GM23248 (cell line): ENCODE data around the gene ERC1. TPM values are rescaled to one million over a fixed set of nuclear protein-coding genes. Genes with fewer than 3 reads are reported as not detected.
A peak's percentile ranks its signal among the peaks of the same experiment; 100 is the strongest.

Experiments used
- DNase-seq: peaks from one replicate; pipeline ENCODE4 v3.0.0-alpha.2; 2015
- H2AFZ ChIP-seq: fragments of 200-600 bp; sonication (generic); 2 replicates; pipeline ENCODE4 v1.6.1; 2016; ENCODE audit warnings: antibody characterized with exemption
- H3F3A ChIP-seq: fragments of 200-600 bp; sonication (generic); 2 replicates; pipeline ENCODE4 v1.6.1; 2016; ENCODE audit warnings: mild to moderate bottlenecking, antibody characterized with exemption, mixed run types; ENCODE audit not compliant: insufficient read depth
- H3K27ac ChIP-seq: fragments of 200-600 bp; sonication (generic); 2 replicates; pipeline ENCODE4 v1.5.1; 2016; ENCODE audit warnings: mild to moderate bottlenecking
- H3K27me3 ChIP-seq: fragments of 200-600 bp; sonication (generic); replicated peaks from 2 replicates; pipeline ENCODE4 v1.6.1; 2016; ENCODE audit warnings: mild to moderate bottlenecking; ENCODE audit not compliant: insufficient read depth
- H3K36me3 ChIP-seq: fragments of 200-600 bp; sonication (generic); 2 replicates; pipeline ENCODE4 v1.6.1; 2016; ENCODE audit warnings: low read depth, mild to moderate bottlenecking
- H3K4me1 ChIP-seq: fragments of 200-600 bp; sonication (generic); 2 replicates; pipeline ENCODE4 v1.6.1; 2016; ENCODE audit warnings: mild to moderate bottlenecking; ENCODE audit not compliant: insufficient read depth
- H3K4me2 ChIP-seq: fragments of 200-600 bp; sonication (generic); one replicate; pipeline ENCODE4 v1.6.1; 2016; ENCODE audit warnings: mild to moderate bottlenecking; ENCODE audit not compliant: unreplicated experiment
- H3K4me3 ChIP-seq: fragments of 200-600 bp; sonication (generic); 2 replicates; pipeline ENCODE4 v1.5.1; 2016; ENCODE audit warnings: mild to moderate bottlenecking
- H3K79me2 ChIP-seq: fragments of 200-600 bp; sonication (generic); 2 replicates; pipeline ENCODE4 v1.6.1; 2016; ENCODE audit warnings: mild to moderate bottlenecking; ENCODE audit not compliant: insufficient read depth
- H3K9ac ChIP-seq: fragments of 200-600 bp; sonication (generic); 2 replicates; pipeline ENCODE4 v1.6.1; 2016; ENCODE audit warnings: mild to moderate bottlenecking
- H3K9me2 ChIP-seq: fragments of 200-600 bp; sonication (generic); 2 replicates; pipeline ENCODE4 v1.6.1; 2016; ENCODE audit warnings: mixed run types, mild to moderate bottlenecking, moderate library complexity; ENCODE audit not compliant: insufficient read depth
- H3K9me3 ChIP-seq: fragments of 200-600 bp; sonication (generic); one replicate; pipeline ENCODE4 v1.6.1; 2017; ENCODE audit warnings: low read depth
- H4K20me1 ChIP-seq: fragments of 200-600 bp; sonication (generic); 2 replicates; pipeline ENCODE4 v1.6.0; 2016; ENCODE audit not compliant: insufficient read depth
- EZH2 ChIP-seq: fragments of 200-600 bp; sonication (generic); IDR thresholded peaks from 2 replicates; pipeline ENCODE4 v1.6.1; 2018; ENCODE audit warnings: antibody characterized with exemption, mild to moderate bottlenecking; ENCODE audit not compliant: insufficient read depth, poor library complexity, severe bottlenecking
- EZH2phosphoT487 ChIP-seq: fragments of 200-600 bp; sonication (generic); IDR thresholded peaks from 2 replicates; pipeline ENCODE4 v1.6.1; 2018; ENCODE audit warnings: antibody characterized with exemption, moderate library complexity, mild to moderate bottlenecking, low read depth; ENCODE audit not compliant: insufficient read depth
- WGBS, 2 experiments: methylation state at CpG; one replicate each; pipeline ENCODE4 v1.1.6; 2015 to 2017; ENCODE audit warnings: low lambda C conversion rate in 2 of 2, low coverage in 1 of 2; ENCODE audit errors: missing lambda C conversion rate in 2 of 2; 5-methylcytosine and 5-hydroxymethylcytosine counted together
- in situ Hi-C: fragments of 300-500 bp; cut with MboI; formaldehyde crosslinking; loops from 2 replicates; pipeline ENCODE4 v1.15.0; 2020
- polyA plus RNA-seq: library from polyadenylated mRNA; unstranded; fragments of >200 nt; fragmentation: Nextera tagmentation; extraction: Ambion mirVana; gene quantifications from 2 replicates; pipeline ENCODE4 v1.2.1, GENCODE V29; 2016
- total RNA-seq: library from RNA; depleted of rRNA; stranded (reverse); fragments of >200 nt; shearing (Covaris generic); gene quantifications from 2 replicates; pipeline ENCODE4 v1.2.3, GENCODE V29; 2014

Gene ERC1
- total and polyA plus RNA-seq, 2 experiments from 2014 or later: 21.5 to 23.3 TPM

- no peaks in the 10 kb centered on the region for H3K9me3 ChIP-seq
- no peaks in the 10 kb centered on the region for H3K4me1 ChIP-seq
- no peak overlapping the region for H3K9ac ChIP-seq
- H3K79me2 ChIP-seq: peaks cover 86% of the 10 kb centered on the region
- no peak overlapping the region for H2AFZ ChIP-seq
- no peaks in the 10 kb centered on the region; the same call in 1 of the 2 replicates for H4K20me1 ChIP-seq
- peak; percentile 18 for DNase-seq
- in situ Hi-C loops: no loop called here
- H3F3A ChIP-seq: no peaks in the 10 kb centered on the region
- H3K27ac ChIP-seq: no peak overlapping the region
- 97 to 98% methylated on average over 3 of the region's 3 CpGs for WGBS, 2 experiments
- no peaks in the 10 kb centered on the region for H3K9me2 ChIP-seq
- H3K4me2 ChIP-seq: no peak overlapping the region
- no peak overlapping the region for H3K4me3 ChIP-seq
- H3K27me3 ChIP-seq: no peaks in the 10 kb centered on the region
- H3K36me3 ChIP-seq: no peaks in the 10 kb centered on the region
- TF ChIP-seq EZH2phosphoT487 (no peak), EZH2 (no peak)
Measured at GRCh38 chr12:1103632-1104031, 112.6 kb downstream of the ERC1 start.

GRCh38 chr12:1104088-1104800 is 113.2 kb downstream of the ERC1 start:
- Histone ChIP-seq H4K20me1 (no peaks in the 10 kb centered on the region; the same call in 1 of the 2 replicates), H3K36me3 (no peaks in the 10 kb centered on the region), H2AFZ (no peak overlapping the region), H3F3A (no peaks in the 10 kb centered on the region), H3K27me3 (no peaks in the 10 kb centered on the region), H3K9me2 (no peaks in the 10 kb centered on the region), H3K4me2 (no peak overlapping the region), H3K4me3 (no peak overlapping the region), H3K27ac (no peak overlapping the region), H3K9ac (no peak overlapping the region), H3K4me1 (no peaks in the 10 kb centered on the region), H3K79me2 (peaks cover 86% of the 10 kb centered on the region), H3K9me3 (no peaks in the 10 kb centered on the region)
- no peak for TF ChIP-seq EZH2
- TF ChIP-seq EZH2phosphoT487: no peak
- DNase-seq: no peak
- WGBS, 2 experiments: 94 to 95% methylated on average over 8 of the region's 8 CpGs
- in situ Hi-C loops: no loop called here

DNA sequence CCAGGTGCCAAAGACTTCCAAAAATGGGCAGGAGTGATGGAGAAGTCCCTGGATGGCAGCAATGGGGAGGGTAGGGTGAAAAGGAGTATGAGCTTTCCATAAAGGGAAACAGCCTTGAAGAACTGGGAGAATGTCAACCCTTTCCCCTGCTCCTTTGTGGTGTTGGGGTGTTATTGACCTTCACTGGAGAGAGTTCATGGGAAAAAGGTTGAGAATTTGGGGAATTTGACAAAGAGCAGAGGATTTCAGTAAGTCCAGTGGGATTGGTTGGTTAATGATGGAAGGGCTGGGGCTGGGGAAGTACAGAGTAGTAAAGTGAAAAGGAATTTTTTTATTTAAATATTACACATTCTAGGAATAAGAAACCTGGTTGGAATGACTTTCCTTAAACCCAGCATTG is 116.6 kb downstream of the ERC1 start:
- Histone ChIP-seq H3K36me3 (no peaks in the 10 kb centered on the region), H3K4me3 (no peak overlapping the region), H3K4me2 (no peak overlapping the region), H3K9me2 (no peaks in the 10 kb centered on the region), H2AFZ (no peak overlapping the region), H3K9me3 (no peaks in the 10 kb centered on the region), H3F3A (no peaks in the 10 kb centered on the region), H3K27ac (no peak overlapping the region), H4K20me1 (no peaks in the 10 kb centered on the region; the same call in 1 of the 2 replicates), H3K79me2 (peaks cover 66% of the 10 kb centered on the region), H3K27me3 (no peaks in the 10 kb centered on the region), H3K9ac (no peak overlapping the region), H3K4me1 (no peaks in the 10 kb centered on the region)
- in situ Hi-C loops: no loop called here
- no peak for DNase-seq
- TF ChIP-seq EZH2 (no peak), EZH2phosphoT487 (no peak)

DNA sequence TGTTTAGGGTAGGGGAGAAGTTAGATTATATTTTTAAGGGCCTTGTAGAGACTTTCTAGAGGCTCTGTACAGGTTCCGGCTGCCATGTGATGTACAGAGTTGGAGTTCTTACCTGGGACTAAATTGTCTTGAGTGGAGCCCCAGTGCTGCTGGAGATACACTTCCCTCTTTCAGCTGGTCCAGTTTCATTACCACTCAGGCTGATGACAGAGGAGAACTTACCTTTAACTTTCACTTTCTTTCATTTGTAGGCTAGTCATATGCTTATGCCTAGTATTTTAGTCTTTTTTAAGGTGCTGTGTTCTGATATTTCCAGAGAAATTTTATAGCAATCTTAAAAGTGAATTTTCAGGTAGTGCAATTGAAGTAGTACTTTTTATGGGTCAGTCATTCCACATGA is 117.3 kb downstream of the ERC1 start:
- H3K4me2 ChIP-seq: no peak overlapping the region
- in situ Hi-C loops: no loop called here

More for the DNA sequence above, 117.3 kb downstream of the ERC1 start:
- H3K79me2 ChIP-seq: peaks cover 60% of the 10 kb centered on the region
- H3K27me3 ChIP-seq: no peaks in the 10 kb centered on the region
- no peak overlapping the region for H2AFZ ChIP-seq
- TF ChIP-seq EZH2phosphoT487 (no peak), EZH2 (no peak)
- no peaks in the 10 kb centered on the region for H4K20me1 ChIP-seq
- no peak overlapping the region for H3K4me3 ChIP-seq
- H3K27ac ChIP-seq: no peak overlapping the region
- no peak for DNase-seq
- H3K9me3 ChIP-seq: no peaks in the 10 kb centered on the region
- H3K9ac ChIP-seq: no peak overlapping the region
- 95 to 100% methylated on average over 1 of the region's 1 CpG for WGBS, 2 experiments
- H3K4me1 ChIP-seq: no peaks in the 10 kb centered on the region
- no peaks in the 10 kb centered on the region for H3F3A ChIP-seq
- no peaks in the 10 kb centered on the region for H3K9me2 ChIP-seq
- no peaks in the 10 kb centered on the region for H3K36me3 ChIP-seq
